K562 (cell line): ENCODE measurements around the gene TRIM27. TPM values are rescaled to one million over a fixed set of nuclear protein-coding genes. Genes with fewer than 3 reads are reported as not detected.

ENCODE experiments used
- AFF1 ChIP-seq, 2 experiments: fragments of 450-650 bp; IDR thresholded peaks; 2 replicates each; pipeline ENCODE4 v1.6.1; 2018; ENCODE audit warnings: mild to moderate bottlenecking in 2 of 2, low read depth in 1 of 2; ENCODE audit not compliant: partially characterized antibody in 2 of 2
- AFF4 ChIP-seq: sonication (generic); formaldehyde crosslinking; IDR thresholded peaks from 2 replicates; pipeline ENCODE4 v1.8.0; 2023; ENCODE audit warnings: mild to moderate bottlenecking, missing genetic modification reagents
- ATF2 ChIP-seq: sonication (generic); formaldehyde crosslinking; IDR thresholded peaks from 2 replicates; pipeline ENCODE4 v1.8.1; 2022; ENCODE audit warnings: missing genetic modification reagents
- C11orf30 ChIP-seq: fragments of 450-650 bp; IDR thresholded peaks from 2 replicates; pipeline ENCODE4 v1.6.1; 2016; ENCODE audit warnings: low read depth, mild to moderate bottlenecking
- DDX20 ChIP-seq: fragments of 450-650 bp; IDR thresholded peaks from 2 replicates; pipeline ENCODE4 v1.6.1; 2016; ENCODE audit warnings: missing genetic modification characterization, low read depth, mild to moderate bottlenecking, missing compliant biosample characterization, moderate library complexity
- KAT8 ChIP-seq: fragments of 450-650 bp; IDR thresholded peaks from 2 replicates; pipeline ENCODE4 v1.6.1; 2016; ENCODE audit warnings: low read depth, mild to moderate bottlenecking
- RERE ChIP-seq: sonication (generic); formaldehyde crosslinking; IDR thresholded peaks from 2 replicates; pipeline ENCODE4 v1.8.0; 2023; ENCODE audit warnings: missing genetic modification reagents, mild to moderate bottlenecking, borderline replicate concordance
- SMC3 ChIP-seq: conservative IDR thresholded peaks from 2 replicates; pipeline ENCODE4 v1.6.1; 2011; ENCODE audit warnings: low read depth, low read length, improper control_type of control experiment; ENCODE audit not compliant: insufficient read depth
- TAF1 ChIP-seq: IDR thresholded peaks from 2 replicates; pipeline ENCODE4 v1.6.1; 2011; ENCODE audit warnings: mild to moderate bottlenecking, low read length, moderate library complexity; ENCODE audit not compliant: insufficient read depth, control insufficient read depth, severe bottlenecking; ENCODE audit errors: extremely low read depth
- ZNF3 ChIP-seq: fragments of 250-450 bp; sonication (Bioruptor Pico); IDR thresholded peaks from 2 replicates; pipeline ENCODE4 v1.5.0; 2021; ENCODE audit warnings: mild to moderate bottlenecking, moderate library complexity
- ZNF561 ChIP-seq: fragments of 450-650 bp; formaldehyde crosslinking; conservative IDR thresholded peaks from 2 replicates; pipeline ENCODE4 v1.4.0; 2020; ENCODE audit warnings: mild to moderate bottlenecking, moderate library complexity
- polyA plus RNA-seq, 8 experiments: library from polyadenylated mRNA; depleted of rRNA in 4 of 8; stranded (reverse) in 5 of 8; unstranded in 3 of 8; fragments of >200 nt; fragmentation: Nextera tagmentation in 2 of 8; fragmentation: Illumina TruSeq in 1 of 8; extraction: Ambion mirVana in 2 of 8; extraction: Trizol in 1 of 8; gene quantifications; 2 replicates each; pipeline versions ENCODE4 v1.2.1 to v1.2.3, GENCODE V29; 2011 to 2014; ENCODE audit warnings: inconsistent platforms in 1 of 8, missing spikeins in 1 of 8
- total RNA-seq, 7 experiments: library from RNA; depleted of rRNA in 6 of 7; stranded (reverse); fragments of >200 nt in 6 of 7; fragmentation: Illumina TruSeq in 2 of 7; extraction: Trizol in 2 of 7; gene quantifications; 2 replicates each; pipeline versions ENCODE4 v1.2.1 to v1.2.3, GENCODE V29; 2011 to 2021; ENCODE audit warnings: low replicate concordance in 1 of 7

TRIM27 gene
- total and polyA plus RNA-seq, 9 of the 15 experiments (the other 6 are each of a cell fraction or from before 2014, with no cell fraction given), result 37.7 to 235 (median 122) TPM

GRCh38 chr6:28960846-28961500 is 37.2 kb upstream of the TRIM27 start (continued):
- TF ChIP-seq AFF1 (IDR thresholded peaks at IDR 0.05; ENCODE audit: low read depth in 1 of 2, partially characterized antibody in 2 of 2) (peak; percentile 26 to 51), ZNF3 (no peak), DDX20 (tag) (no peak), AFF4 (CRISPR knock-in tag) (0 out of 2 replicates have a peak, but pooled peaks have one; percentile 34), RERE (CRISPR knock-in tag) (no peak), ATF2 (CRISPR knock-in tag) (no peak), SMC3 (no peak), KAT8 (no peak), C11orf30 (peak; percentile 97), ZNF561 (no peak), TAF1 (peak; percentile 8)
